OCI-LY3 (cell line): ENCODE data around the gene BICDL1.
"Not testable (repeated sequence)": the region's sequence is repeated elsewhere in the genome, so short reads cannot be mapped to it uniquely, and the experiment has no call there.

Experiments
- H2AFZ ChIP-seq: fragments of 200-600, 300-600 bp; shearing (Covaris generic); 2 replicates; pipeline ENCODE4 v1.6.0; 2014; ENCODE audit warnings: antibody characterized with exemption, low read depth, low read length
- H3K27ac ChIP-seq: fragments of 200-600, 300-600 bp; sonication (generic); 2 replicates; pipeline ENCODE4 v1.5.1; 2014; ENCODE audit warnings: mild to moderate bottlenecking, low read length, moderate library complexity, mixed read lengths
- H3K27me3 ChIP-seq: fragments of 200-600, 300-600 bp; sonication (generic); 2 replicates; pipeline ENCODE4 v1.6.1; 2014; ENCODE audit warnings: low read depth, low read length, mixed read lengths
- H3K36me3 ChIP-seq: fragments of 200-600, 300-600 bp; sonication (generic); replicated peaks from 2 replicates; pipeline ENCODE3; 2014; ENCODE audit warnings: low read depth, low read length, mixed read lengths
- H3K4me1 ChIP-seq: fragments of 300-600, 200-600 bp; sonication (generic); 2 replicates; pipeline ENCODE4 v1.6.1; 2014; ENCODE audit warnings: low read length, mixed read lengths
- H3K4me2 ChIP-seq: fragments of 200-600, 300-600 bp; sonication (generic); 2 replicates; pipeline ENCODE4 v1.6.1; 2014; ENCODE audit warnings: low read length, mixed read lengths
- H3K4me3 ChIP-seq: fragments of 300-600, 200-600 bp; sonication (generic); 2 replicates; pipeline ENCODE4 v1.5.1; 2014; ENCODE audit warnings: antibody characterized with exemption, mild to moderate bottlenecking, low read length, moderate library complexity
- H3K79me2 ChIP-seq: fragments of 300-600, 200-600 bp; shearing (Covaris generic); 2 replicates; pipeline ENCODE4 v1.6.1; 2014; ENCODE audit warnings: mild to moderate bottlenecking, low read length, mixed read lengths
- H3K9ac ChIP-seq: fragments of 300-600, 200-600 bp; shearing (Covaris generic); 2 replicates; pipeline ENCODE4 v1.6.0; 2014; ENCODE audit warnings: mild to moderate bottlenecking, low read length, moderate library complexity
- H3K9me3 ChIP-seq: fragments of 200-600, 300-600 bp; shearing (Covaris generic); 2 replicates; pipeline ENCODE4 v1.6.1; 2014; ENCODE audit warnings: low read length, mixed read lengths; ENCODE audit not compliant: insufficient read depth
- H4K20me1 ChIP-seq: fragments of 200-600, 300-600 bp; sonication (generic); 2 replicates; pipeline ENCODE4 v1.6.1; 2016; ENCODE audit warnings: low read length, mixed read lengths; ENCODE audit not compliant: insufficient read depth
- CTCF ChIP-seq: fragments of 200-600, 300-600 bp; sonication (generic); IDR thresholded peaks from 2 replicates; pipeline ENCODE4 v1.5.1; 2014; ENCODE audit warnings: antibody characterized with exemption, low read length, low read depth
- EZH2phosphoT487 ChIP-seq: fragments of 200-600 bp; shearing (Covaris generic); IDR thresholded peaks from 2 replicates; pipeline ENCODE4 v1.6.1; 2018; ENCODE audit warnings: antibody characterized with exemption, mixed run types, low read depth

BICDL1 gene

GRCh38 chr12:120010661-120011230, 21.7 kb downstream of the BICDL1 start:
- H3K9ac ChIP-seq, result no peak overlapping the region
- no peak overlapping the region for H3K4me2 ChIP-seq
- H3K79me2 ChIP-seq, result no peaks in the 10 kb centered on the region
- TF ChIP-seq EZH2phosphoT487, result no peak
- no peak for TF ChIP-seq CTCF
- H3K9me3 ChIP-seq, result no peaks in the 10 kb centered on the region
- H3K27me3 ChIP-seq, result no peaks in the 10 kb centered on the region
- no peaks in the 10 kb centered on the region for H4K20me1 ChIP-seq
- H3K36me3 ChIP-seq, result no peaks in the 10 kb centered on the region
- H3K27ac ChIP-seq, result no peak overlapping the region
- H2AFZ ChIP-seq, result no peak overlapping the region
- H3K4me3 ChIP-seq, result no peak overlapping the region
- peaks cover 24% of the 10 kb centered on the region for H3K4me1 ChIP-seq

GRCh38 chr12:120012067-120012621, 23.1 kb downstream of the BICDL1 start:
- Histone ChIP-seq H4K20me1 (no peaks in the 10 kb centered on the region), H3K9ac (0 out of 2 replicates have a peak overlapping the region, but pooled peaks have one; percentile 25), H3K4me2 (peak overlapping the region; percentile 87), H3K27me3 (no peaks in the 10 kb centered on the region), H2AFZ (no peak overlapping the region), H3K27ac (peak overlapping the region; percentile 18), H3K79me2 (no peaks in the 10 kb centered on the region), H3K9me3 (no peaks in the 10 kb centered on the region), H3K4me1 (peaks cover 24% of the 10 kb centered on the region), H3K36me3 (no peaks in the 10 kb centered on the region), H3K4me3 (peak overlapping the region; percentile 64)
- TF ChIP-seq CTCF, result no peak
- TF ChIP-seq EZH2phosphoT487, result no peak

- H3K27ac ChIP-seq, result no peak overlapping the region
These were observed 24.8 kb downstream of the BICDL1 start for GRCh38 chr12:120013659-120014380.

GRCh38 chr12:120014381-120014735, 25.3 kb downstream of the BICDL1 start:
- not testable (repeated sequence) for H3K27ac ChIP-seq, H4K20me1 ChIP-seq, H2AFZ ChIP-seq, H3K36me3 ChIP-seq, H3K4me3 ChIP-seq, H3K9me3 ChIP-seq, H3K9ac ChIP-seq, H3K79me2 ChIP-seq, H3K4me2 ChIP-seq, H3K27me3 ChIP-seq
- H3K4me1 ChIP-seq, result peaks cover 28% of the 10 kb centered on the region

More at GRCh38 chr12:120013659-120014380, 24.8 kb downstream of the BICDL1 start:
- no peaks in the 10 kb centered on the region for H3K79me2 ChIP-seq
- no peak overlapping the region for H3K4me3 ChIP-seq
- H3K27me3 ChIP-seq, result no peaks in the 10 kb centered on the region
- no peaks in the 10 kb centered on the region for H3K36me3 ChIP-seq
- H3K9me3 ChIP-seq, result no peaks in the 10 kb centered on the region
- H2AFZ ChIP-seq, result no peak overlapping the region
- TF ChIP-seq EZH2phosphoT487 (no peak), CTCF (no peak)
- peaks cover 24% of the 10 kb centered on the region for H3K4me1 ChIP-seq
- no peaks in the 10 kb centered on the region for H4K20me1 ChIP-seq
- H3K9ac ChIP-seq, result no peak overlapping the region
- H3K4me2 ChIP-seq, result no peak overlapping the region
